HG03378 (cell line): ENCODE data around the gene RAB6A.
"Not testable (repeated sequence)": the region's sequence is repeated elsewhere in the genome, so short reads cannot be mapped to it uniquely, and the experiment has no call there.

Source experiments
- ATAC-seq: cut with Tn5 transposase; IDR thresholded peaks from one replicate; pipeline ENCODE4 v1.9.1; 2021; ENCODE audit warnings: mild to moderate bottlenecking, moderate library complexity; ENCODE audit not compliant: unreplicated experiment

RAB6A gene

DNA sequence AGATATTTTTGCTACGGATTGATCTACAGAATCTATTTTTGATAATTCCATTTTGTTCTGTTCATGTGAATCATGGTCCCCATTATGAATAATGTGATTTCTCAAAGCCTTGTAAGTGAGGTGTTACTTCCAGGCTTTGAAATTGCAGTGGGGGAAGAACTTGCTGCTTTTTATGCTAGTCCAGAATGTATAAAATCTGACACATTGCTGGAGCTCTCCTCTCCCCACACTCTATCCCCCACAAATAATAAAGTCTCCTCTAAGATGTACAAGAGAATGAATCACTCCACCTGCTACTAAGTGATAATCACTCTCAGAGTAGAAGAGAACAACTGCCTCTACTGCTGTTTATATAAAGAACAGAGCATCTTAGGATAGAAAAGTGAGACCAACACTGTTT is 5.9 kb upstream of the RAB6A start:
- no peak for ATAC-seq

- no peak for ATAC-seq
Measured at GRCh38 chr11:73762732-73763131, 1.9 kb upstream of the RAB6A start.

DNA sequence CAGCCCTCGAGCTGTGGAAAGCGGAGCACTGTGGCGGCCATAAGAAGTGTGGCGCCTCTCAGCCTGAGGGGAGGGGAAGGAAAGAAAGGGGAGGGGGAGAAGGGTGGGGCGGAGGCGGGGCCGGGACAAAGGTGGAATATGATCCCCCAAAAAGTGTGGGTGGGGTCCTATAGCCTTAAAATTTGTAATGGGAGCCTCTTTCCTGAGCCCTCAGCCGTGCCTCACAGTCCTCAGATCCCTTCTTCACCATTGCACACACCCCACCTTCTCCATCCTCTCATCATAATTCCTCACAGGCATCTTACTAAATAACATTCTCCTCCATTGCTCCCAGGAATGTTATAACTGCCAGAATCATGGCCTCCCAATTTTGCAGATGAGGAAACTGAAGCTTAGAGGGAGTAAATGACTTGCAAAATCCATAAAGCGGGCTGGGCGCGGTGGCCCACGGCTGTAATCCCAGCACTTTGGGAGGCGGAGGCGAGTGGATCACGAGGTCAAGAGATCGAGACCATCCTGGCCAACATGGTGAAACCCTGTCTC is 600 bp upstream of the RAB6A start:
- no peak for ATAC-seq

DNA sequence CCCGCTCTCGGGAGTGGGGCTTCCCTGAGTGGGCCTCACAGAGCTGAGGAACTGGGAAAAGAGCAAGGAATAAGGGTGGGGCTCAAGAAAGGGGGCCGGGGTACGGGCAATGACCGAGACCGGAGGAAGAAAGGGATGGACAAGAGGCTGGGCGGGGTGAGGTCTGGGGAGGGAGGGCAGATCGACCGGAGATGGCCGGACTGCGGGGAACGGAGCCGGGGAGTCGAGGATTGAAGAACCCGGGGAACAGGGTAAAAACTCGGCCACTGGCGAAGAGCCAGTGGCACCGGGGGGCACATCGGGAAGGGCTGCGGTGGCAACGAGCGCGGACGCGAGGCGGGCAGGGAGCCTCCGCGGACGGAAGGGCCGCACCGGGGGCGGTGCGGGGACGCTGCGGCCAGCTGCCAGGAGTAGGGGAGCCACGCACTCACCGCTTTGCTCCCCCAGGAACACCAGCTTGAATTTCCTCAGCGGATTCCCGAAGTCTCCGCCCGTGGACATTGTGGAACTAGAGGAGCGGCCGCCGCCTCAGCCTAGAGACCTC is 667 bp downstream of the RAB6A start:
- ATAC-seq, result peak; percentile 1

DNA sequence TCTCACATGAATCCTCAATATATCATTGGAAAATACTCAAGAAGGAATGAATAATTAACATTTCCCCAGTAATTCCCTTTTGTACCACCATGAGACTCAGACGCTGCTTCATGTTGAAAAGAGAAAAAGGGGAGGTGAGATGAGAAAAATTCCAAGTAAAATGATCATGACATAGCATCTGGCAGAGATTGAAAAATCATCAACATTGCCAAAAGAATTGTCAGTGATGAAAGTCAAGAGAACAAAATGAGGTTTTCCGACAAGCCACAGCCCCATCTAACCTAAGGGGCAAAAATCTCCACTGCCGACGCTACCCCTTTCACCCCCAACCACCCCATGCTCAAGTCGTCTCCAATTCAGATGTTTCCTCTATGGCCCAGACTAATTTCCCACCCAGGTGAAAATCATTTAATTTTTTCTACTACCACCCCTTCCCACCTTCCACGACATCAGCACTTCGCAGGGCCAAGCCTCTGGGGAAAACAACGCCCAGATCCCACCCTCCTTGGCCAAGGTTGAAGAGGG is 1.2 kb downstream of the RAB6A start:
- no peak for ATAC-seq

DNA sequence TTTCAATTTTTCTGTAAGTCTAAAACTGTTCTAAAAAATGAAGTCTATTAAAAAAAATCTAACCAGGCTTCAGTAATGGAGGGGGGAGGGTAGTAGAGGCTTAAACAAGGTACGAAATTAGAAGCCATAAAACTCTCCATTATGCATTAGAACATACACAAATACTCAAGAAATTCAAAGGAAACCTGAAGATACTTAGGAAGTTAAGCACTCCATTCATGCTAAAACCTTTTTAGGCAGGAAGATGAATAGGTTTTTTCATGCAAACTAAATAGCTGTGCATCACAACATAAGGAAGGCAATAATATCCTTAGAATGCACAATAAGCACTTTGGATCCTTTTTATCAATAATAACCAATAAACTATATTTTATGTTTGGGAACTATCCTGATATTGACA is 2.4 kb downstream of the RAB6A start:
- ATAC-seq, result no peak

GRCh38 chr11:73757598-73757997 is 3.3 kb downstream of the RAB6A start:
- no peak for ATAC-seq

DNA sequence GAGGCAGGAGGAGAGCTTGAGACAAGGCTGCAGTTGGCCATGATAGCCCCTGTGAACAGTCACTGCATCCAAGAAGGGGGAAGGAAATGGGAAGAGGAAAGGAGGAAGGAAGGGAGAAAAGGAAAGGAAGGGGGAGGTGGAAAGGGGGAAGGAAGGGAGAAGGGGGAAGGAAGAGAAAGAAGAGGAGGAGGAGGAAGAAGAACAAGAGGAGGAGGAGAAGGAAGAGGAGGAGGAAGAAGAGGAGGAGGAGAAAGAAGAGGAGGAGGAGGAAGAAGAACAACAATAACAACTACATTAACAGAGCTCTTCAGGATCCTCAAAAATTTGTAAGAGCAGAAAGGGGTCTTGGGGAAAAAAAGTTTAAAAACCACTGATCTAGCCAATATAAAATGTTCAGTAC is 5.2 kb downstream of the RAB6A start:
- ATAC-seq, result no peak

DNA sequence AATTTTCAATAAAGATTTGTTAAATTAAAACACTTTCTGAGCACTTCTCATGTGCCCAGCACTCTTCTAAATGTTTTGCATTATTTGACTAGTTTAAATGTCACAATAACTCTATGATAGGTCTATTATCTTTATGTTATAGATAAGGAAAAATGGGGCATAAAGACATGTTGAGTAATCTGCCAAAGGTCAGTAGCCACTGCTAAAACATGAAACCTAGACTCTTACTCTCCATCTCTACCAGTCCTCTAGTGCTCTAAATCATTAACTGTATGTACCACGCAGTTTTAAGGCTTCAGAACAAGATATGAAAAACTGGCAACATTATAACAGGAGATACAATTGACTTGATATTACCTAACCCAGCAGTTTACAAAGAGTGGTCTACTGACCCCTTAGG is 6.9 kb downstream of the RAB6A start:
- ATAC-seq, result no peak

GRCh38 chr11:73752903-73753302 is 8.0 kb downstream of the RAB6A start:
- no peak for ATAC-seq

DNA sequence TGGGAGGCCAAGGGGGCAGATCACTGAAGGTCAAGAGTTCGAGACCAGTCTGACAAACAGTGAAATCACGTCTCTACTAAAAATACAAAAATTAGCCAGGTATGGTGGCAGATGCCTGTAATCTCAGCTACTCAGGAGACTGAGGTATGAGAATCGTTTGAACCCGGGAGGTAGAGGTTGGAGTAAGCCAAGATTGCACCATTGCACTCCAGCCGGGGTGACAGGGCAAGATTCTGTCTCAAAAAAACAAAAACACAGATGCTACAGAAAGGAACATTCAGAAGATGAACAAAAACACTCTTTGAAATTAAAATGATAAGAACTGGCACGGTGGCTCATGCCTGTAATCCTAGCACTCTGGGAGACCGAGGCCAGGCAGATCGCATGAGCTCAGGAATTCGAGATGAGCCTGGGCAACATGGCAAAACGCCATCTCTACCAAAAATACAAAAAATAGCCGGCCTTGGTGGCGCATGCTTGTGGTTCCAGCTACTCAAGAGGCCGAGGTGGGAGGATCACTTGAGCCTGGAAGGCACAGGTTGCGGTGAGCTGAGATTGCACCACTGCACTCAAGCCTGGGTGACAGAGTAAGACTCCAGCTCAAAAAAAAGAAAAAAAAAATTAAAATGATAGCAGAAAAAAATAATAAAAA is 8.5 kb downstream of the RAB6A start:
- no peak for ATAC-seq

- ATAC-seq, result not testable (repeated sequence)
Measured at GRCh38 chr11:73750862-73751261, 10.0 kb downstream of the RAB6A start.

- ATAC-seq, result no peak
Measured at GRCh38 chr11:73750228-73750627, 10.6 kb downstream of the RAB6A start.

GRCh38 chr11:73749118-73749517 is 11.8 kb downstream of the RAB6A start:
- ATAC-seq, result no peak

DNA sequence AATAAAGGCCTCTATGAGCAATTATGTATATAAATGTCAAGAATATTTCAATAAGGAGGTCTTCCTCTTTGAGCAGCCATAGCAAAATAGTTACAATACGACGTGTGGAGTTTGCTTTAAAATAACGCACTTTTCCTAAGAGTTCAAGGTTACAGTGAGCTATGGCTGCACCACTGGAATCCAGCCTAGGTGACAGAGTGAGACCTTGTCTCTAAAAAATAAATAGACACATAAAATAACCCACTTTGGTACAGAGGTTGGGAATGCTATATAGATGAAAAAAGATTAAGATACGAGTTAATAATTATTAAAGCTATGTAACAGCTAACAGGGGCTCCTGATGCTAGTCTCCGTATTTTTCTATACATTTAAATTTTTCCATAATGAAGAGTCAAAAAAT is 12.6 kb downstream of the RAB6A start:
- ATAC-seq, result no peak

GRCh38 chr11:73747762-73748161 is 13.1 kb downstream of the RAB6A start:
- no peak for ATAC-seq

GRCh38 chr11:73746701-73747100 is 14.2 kb downstream of the RAB6A start:
- no peak for ATAC-seq

DNA sequence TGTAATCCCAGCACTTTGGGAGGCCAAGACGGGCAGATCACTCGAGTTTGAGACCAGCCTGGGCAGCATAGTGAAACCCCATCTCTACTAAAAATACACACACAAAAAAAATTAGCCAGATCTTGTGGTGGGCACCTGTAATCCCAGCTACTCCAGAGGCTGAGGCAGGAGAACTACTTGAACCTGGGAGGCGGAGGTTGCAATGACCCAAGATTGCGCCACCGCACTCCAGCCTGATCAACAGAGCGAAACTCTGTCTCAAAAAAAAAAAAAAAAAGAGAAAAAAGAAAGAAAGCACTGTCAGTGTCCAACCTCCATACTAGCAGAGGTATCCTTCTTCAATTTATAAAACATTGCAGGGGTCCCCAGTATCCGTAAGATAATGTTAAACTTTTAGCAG is 17.8 kb downstream of the RAB6A start:
- no peak for ATAC-seq

DNA sequence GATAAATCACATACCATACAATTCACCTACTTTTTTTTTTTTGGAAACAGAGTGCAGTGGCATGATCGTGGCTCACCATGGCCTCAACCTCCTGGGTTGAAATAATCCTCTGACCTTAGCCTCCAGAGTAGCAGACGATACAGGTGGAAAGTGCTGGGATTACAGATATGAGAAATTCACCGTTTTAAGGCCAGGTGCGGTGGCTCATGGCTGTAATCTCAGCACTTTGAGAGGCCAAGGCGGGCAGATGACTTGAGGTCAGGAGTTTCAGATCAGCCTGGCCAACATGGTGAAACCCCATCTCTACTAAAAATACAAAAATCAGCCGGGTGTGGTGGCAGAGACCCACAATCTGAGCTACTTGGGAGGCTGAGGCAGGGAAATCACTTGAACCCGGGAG is 24.9 kb downstream of the RAB6A start:
- not testable (repeated sequence) for ATAC-seq

DNA sequence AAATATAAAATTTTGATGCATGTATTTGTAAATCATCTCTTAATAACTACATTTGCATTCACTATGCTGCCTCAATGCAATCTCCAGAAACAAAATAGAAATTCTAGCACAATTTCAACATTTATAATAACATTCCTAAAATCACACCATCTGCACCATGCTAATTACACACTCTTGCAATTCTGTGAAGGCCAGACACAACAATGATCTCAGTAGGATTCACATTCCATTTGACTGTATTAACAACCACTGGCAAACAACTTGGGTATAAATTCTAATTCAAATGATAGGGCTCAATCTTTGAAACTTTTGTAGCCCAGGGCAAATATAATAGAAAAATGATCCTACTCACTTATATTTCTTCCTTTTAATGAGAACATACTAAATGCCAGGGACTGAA is 25.9 kb downstream of the RAB6A start:
- ATAC-seq, result no peak

GRCh38 chr11:73734011-73734410 is 26.9 kb downstream of the RAB6A start:
- ATAC-seq, result not testable (repeated sequence)

DNA sequence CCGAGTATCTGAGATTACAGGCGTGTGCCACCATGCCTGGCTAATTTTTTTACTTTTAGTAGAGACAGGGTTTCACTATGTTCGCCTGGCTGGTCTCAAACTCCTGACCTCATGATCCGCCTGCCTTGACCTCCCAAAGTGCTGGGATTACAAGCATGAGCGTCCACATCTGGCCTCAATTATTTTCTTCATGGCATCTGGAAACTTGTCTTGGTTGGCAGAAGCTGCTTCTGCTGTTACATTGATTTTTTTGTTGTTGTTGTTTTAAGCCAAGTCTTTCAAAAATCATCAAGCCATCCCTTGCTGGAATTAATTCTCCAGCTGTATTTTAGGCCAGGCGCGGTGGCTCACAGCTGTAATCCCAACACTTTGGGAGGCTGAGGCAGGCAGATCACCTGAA is 27.9 kb downstream of the RAB6A start:
- ATAC-seq, result not testable (repeated sequence)
